ENCODE measurements around the gene SPAG16.
"Not testable (repeated sequence)": the region's sequence is repeated elsewhere in the genome, so short reads cannot be mapped to it uniquely, and the experiment has no call there.

Gene SPAG16

DNA sequence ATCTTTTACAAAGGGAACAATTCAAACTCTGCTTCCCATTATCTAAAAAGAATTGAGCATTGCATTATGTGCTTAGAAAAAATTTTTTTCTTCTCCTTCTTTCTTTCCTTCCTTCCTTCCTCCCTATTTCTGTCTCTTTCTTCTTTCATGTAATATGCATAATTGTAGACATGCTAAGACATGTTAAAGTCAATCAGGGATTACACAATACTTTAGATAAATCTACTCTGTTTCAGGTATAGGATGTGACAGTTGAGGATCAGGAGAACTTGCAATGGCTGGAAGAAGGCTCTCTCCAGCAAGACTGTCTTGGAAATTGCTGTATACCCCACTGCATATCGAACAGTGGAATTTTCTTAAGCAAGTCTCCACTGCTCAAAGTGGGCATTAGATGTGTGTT lies 9.0 kb upstream of the SPAG16 start:
- DNase-seq, result no peak

- DNase-seq, result not testable (repeated sequence)
Observed at GRCh38 chr2:213277134-213277533, 7.1 kb upstream of the SPAG16 start.

GRCh38 chr2:213279116-213279620 lies 5.1 kb upstream of the SPAG16 start:
- DNase-seq, result no peak

DNA sequence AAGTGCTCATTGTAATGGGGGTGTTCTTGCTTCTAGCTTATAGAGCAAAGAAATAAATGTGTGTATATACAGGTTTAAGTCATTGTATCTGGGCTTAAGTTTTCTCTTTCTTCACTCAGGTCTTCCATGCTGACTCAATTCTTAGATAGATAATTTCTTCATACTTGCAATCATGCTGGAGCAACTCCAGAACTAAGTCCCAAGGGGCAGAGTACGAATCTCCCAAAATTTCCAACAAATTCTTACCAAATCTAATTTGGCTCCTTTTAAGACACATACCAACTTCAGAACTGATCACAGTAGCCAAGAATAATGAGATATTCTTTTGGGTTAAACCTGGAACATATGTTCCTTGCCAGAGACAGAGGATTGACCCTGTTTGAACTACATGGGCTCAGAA lies 4.3 kb upstream of the SPAG16 start:
- DNase-seq, result no peak

- DNase-seq, result no peak
Observed at GRCh38 chr2:213281156-213281555, 3.1 kb upstream of the SPAG16 start.

- DNase-seq, result no peak
Observed at GRCh38 chr2:213285404-213285803, 1.1 kb downstream of the SPAG16 start.

GRCh38 chr2:213286161-213286560 lies 1.9 kb downstream of the SPAG16 start:
- DNase-seq, result no peak

DNA sequence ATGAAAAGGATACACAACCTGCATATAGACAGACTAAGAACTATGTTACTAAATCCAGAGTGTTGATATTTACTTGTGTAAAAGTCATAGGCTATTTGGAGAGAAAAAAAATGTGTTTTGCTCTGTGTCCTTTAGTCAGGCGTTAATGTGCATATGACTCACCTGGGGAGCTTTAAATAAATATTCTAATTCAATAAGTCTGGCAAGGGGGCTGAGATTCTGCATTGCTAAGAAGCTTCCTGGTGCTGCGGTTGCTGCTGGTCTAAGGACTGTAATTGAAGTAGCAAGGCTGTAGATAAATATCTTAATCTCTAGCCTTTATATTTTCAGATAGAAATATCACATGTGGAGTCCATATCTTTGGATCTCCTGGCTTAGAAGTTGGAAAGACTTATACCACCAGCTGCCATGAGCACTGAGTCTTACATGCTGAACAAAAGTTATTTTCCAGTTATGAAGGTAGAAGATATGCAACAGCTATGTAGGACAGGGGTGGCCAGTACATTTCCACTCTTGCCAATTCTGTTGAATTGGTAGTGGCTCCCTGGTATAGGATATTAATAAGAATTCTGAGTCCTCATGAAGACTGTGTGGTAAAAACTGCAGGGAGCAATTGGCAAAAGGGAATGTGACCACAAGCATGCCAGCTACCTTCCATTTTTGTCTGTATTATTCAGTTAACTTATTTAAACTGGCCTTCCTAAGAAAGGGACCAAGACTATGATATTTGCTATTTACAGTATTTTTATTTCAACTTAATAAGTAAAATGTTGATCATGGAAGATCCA lies 4.8 kb downstream of the SPAG16 start:
- no peak for DNase-seq

- no peak for DNase-seq
Observed at GRCh38 chr2:213290501-213290900, 6.2 kb downstream of the SPAG16 start.

GRCh38 chr2:213296270-213296669 lies 12.0 kb downstream of the SPAG16 start:
- DNase-seq, result no peak

DNA sequence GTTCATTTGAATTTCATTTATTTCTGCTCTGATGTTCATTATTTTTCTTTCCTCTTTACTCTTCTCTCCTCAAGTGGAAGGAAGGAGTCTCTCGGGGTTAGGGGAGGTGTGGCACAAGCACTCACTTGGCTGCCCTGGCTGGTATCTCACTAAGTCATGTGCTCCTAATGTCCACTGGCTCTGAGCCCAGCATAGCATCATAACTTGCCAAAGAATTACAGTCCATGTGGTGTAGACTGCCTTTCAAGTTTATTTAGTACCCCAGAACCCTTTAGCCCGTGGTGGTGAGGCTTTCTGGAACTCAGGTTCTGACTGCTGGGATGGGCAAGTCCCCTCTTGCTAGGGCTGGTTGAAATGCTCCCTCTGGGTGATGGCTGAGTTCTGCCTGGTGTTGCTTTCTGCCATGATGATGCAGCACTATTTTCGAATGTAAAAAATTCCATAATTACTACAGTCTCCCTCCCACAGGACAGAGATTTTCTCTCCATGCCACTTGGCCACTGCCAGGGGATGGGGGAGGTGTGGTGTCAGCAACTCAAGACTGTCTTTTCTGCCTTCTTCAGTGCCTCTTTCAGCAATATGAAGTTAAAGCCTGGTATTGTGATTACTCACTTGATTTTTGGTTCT lies 22.2 kb downstream of the SPAG16 start:
- DNase-seq, result no peak

DNA sequence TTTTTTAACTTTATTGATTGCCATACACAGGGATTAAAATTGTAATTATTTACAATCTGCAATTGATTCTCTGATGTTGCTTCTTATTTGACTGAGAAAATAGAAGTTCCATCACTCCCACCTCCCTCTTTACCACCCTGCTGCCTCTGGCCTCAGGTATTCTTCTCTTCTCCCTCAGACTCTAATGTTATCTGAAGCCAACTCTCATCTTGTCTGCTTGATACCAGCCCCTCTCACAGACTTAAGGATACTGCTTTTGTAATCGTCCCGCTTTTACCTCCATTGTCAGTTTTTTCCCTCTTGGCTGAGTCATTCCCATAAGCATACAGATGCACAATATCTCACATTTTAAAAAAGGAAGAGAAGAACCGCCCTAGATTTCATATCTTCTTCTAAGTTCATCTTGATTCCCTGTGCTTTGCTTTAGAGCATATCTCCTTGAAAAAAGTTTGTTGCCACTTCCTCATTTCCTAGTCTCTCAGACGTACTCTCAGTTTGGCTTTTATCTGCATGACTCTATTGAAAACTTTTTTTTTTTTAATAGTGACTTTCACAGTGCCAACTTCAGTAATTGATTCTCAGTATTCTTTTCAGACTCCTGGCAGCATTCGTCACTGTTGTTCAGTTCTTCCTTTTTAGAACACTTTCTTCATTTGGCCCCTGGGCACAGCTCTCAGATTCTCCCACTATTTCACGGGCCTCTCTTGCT lies 31.1 kb downstream of the SPAG16 start:
- DNase-seq, result no peak

DNA sequence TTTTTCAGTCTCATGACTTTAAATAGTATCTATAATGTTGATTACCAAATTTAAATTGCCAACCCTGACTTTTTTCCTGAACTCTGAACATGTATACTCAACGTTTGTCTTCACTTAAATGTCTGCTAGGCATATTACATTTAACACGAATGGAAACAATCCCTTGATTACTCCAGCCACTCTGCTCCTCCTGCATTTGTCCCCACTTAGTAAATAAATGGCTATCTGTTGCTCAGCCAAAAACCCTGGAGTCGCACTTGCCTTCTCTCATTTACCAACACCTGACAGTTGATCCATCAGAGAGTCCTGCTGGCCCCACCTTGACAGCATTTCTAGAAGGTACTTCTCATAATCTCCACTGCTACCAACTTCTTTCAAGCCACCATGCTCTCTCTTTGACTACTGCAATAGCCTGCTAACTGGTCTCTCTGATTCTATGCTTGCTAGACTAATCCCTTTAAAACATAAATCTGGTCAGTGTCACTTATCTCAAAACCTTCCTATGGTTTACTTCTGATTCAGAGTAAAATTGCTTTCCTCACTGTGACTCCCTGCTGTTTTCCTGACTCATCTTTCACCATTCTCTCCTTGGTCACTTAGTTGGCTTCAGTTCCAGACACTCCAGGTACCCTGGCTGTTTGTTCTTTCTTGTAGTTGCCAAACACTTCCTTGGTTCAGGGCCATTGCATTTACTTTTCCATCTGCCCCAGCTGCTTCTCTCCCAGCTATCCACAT lies 31.9 kb downstream of the SPAG16 start:
- DNase-seq, result no peak

DNA sequence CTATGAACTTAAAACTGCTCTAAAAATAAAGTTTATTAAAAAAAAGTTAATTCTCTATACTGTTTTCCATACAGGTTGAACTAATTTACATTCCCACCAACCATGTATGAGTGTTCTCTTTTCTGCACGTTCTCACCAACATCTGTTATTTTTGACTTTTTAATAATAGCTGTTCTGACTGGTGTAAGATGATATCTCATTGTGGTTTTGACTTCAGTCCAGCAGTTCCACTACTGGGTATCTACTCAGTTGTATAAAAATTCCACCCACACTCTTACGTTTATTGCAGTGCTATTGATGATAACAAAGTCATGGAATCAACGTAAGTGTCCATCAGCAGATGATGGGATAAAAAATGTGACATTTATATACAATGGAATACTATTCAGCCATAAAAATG lies 33.7 kb downstream of the SPAG16 start:
- DNase-seq, result no peak

DNA sequence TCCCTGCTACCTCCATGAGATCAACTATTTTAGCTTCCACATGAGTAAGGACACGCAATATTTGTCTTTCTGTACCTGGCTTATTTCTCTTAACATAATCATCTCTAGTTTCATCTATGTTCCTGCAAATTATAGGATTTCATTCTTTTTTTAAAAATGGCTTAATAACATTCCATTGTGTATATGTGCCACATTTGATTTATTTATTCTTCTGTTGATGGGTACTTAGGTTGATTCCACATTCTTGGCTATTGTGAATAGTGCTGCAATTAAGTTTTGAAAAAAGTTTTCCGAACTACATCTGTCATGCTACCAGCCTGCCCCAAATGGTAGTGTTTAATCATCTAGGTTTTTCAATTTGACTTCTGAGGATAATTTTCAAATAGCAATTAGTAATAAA lies 36.3 kb downstream of the SPAG16 start:
- DNase-seq, result no peak

GRCh38 chr2:213336253-213336770 lies 52.0 kb downstream of the SPAG16 start:
- no peak for DNase-seq

DNA sequence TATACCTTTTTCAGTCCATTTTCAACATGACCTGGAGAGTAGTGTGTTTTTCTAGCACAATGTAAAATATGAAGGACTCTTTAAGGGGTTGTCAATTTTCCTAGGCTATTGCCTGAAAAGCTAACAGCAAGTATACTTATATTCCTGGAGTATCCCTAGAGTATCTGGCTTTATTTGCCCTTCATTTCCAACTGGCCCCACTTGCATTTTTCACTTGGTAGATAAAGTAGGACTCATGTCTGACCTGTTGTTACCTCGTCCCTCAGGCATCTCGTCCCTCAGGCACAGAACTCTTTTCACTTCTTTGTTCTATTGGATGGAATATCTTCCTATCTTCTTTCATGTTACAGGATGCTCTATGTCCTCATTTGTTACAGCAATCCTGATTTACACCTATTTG lies 69.2 kb downstream of the SPAG16 start:
- DNase-seq, result no peak

DNA sequence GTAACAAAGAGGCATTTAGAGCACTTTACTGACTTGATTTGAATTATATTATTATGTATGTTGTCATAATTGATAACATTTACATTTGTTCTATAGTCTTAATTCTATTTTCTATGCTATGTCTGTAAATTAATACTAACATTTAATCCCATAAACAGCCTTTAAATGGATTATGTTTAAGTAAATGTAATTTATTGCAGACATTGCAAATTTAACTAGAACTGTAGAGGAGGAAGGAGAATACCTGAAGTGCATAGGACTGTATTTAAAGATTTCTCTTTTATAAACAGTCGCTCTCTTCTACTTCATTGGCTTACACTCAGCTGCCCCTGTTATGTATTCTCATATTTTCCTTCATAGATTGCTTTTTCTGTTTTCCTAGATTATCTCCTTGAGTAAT lies 92.4 kb downstream of the SPAG16 start:
- no peak for DNase-seq

DNA sequence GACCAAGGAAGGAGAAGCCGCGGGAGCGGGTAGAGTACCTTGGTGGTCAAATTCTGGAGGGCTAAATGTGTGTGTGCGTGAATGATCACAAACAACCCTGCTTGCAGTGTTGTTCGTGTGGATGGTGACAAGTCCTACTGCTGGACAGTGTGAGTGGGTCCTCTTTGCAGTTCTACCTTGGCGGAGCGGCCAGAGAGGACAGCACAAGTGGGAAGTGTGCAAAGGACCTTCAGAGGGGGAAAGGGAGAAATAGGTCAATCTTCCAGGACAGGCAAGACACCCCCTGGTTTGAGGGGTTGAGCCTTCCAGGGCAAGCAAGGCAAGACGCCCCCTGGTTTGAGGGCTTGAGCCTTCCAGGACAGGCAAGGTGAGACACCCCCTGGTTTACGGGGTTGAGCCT lies 122.8 kb downstream of the SPAG16 start:
- DNase-seq, result not testable (repeated sequence)

DNA sequence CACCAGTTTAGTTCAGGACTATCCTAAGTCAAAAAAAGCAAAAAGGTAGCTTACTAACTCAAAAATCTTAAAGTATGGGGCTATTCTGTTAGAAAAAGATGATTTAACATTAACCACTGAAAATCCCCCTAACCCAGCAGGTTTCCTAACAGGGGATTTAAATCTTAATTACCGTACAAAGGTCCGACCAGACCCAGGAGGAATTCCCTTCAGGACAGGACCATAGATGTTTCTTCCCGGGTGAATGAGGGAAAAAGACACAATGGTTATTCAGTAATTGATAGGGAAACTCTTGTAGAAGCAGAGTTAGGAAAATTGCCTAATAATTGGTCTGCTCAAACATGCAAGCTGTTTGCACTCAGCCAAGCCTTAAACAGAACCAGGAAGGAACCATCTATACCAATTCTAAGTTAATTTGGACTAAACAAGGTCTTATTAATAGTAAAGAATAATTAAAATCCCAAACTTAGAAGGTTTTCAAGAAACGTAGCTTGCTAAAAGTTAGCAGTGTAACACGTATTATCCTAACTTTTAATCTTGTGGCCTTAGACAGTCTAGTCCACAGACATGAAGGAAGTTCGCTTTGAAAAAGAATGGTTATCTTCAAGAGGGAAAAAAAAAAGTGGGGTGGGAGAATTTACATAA lies 124.3 kb downstream of the SPAG16 start:
- DNase-seq, result not testable (repeated sequence)

- not testable (repeated sequence) for DNase-seq
Observed at GRCh38 chr2:213410687-213411086, 126.4 kb downstream of the SPAG16 start.

DNA sequence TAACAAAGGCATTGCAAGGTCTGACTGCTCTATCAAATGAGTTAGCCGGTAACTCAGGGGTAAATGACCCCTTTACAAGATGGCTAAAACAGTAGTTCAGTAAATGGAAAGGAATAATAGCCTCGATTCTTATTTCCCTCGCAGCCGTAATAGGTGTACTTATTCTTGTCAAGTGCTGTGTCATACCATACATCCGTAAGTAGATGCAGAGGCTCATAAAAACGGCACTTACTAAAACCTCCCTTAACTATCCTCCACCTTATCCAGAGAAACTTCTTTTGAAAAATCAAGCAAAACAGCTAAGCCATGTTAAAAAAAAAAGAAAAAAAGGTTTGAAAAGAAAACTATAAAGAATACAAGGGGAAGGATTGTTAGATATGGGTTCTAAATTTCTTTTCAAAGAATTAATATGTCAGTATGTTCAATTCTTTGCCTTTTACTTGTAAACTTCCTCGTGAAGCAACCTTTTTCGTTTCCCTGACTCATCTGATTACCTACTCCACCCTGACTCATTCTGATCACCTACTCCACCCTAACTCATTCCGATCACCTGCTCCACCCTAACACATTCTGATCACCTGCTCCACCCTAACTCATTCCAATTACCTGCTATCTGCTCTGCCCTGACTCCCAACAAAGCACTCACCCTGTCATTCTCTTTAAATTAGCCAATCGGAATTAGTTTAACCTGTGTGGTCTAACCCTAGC lies 127.5 kb downstream of the SPAG16 start:
- no peak for DNase-seq

All from activated CD4-positive, alpha-beta T cell treated with anti-CD3 and anti-CD28 coated beads for 48 hours (primary cell).